ENCODE results near the gene SLC36A1. TPM values are rescaled to one million over a fixed set of nuclear protein-coding genes. Genes with fewer than 3 reads are reported as not detected.

The SLC36A1 gene
- total RNA-seq, 1 experiment from 2014 or later: 15.0 TPM

- Histone ChIP-seq H2AK5ac (ENCODE audit: insufficient read length, low read length) (no peak overlapping the region), H3K23me2 (ENCODE audit: insufficient read length, low read depth, low read length, poor library complexity, severe bottlenecking) (peaks cover 8% of the 10 kb centered on the region), H2BK15ac (ENCODE audit: low read depth, low read length) (no peak overlapping the region), H3K56ac (ENCODE audit: insufficient read length, low read depth, low read length) (no peak overlapping the region), H3K23ac (ENCODE audit: insufficient read length, low read depth, low read length) (no peak overlapping the region), H2BK5ac (ENCODE audit: insufficient read length, low read length) (no peak overlapping the region), H4K20me1 (ENCODE audit: control insufficient read depth, insufficient read depth, insufficient read length) (no peaks in the 10 kb centered on the region), H2BK120ac (ENCODE audit: low read depth, low read length, poor library complexity, severe bottlenecking) (no peak overlapping the region), H3K4me1 (ENCODE audit: insufficient read depth, low read length) (no peaks in the 10 kb centered on the region; the same call in 1 of the 2 replicates), H3K4me2 (ENCODE audit: insufficient read depth, insufficient read length, low read length) (no peak overlapping the region), H3K9me3 (ENCODE audit: control insufficient read depth, low read depth, low read length) (no peaks in the 10 kb centered on the region), H4K5ac (ENCODE audit: insufficient read length, low read depth, low read length) (no peak overlapping the region), H4K8ac (replicated peaks; ENCODE audit: insufficient read length, low read depth, low read length) (no peak overlapping the region), H3K9ac (ENCODE audit: extremely low read depth, insufficient read length, low read length) (no peak overlapping the region), H3T11ph (ENCODE audit: low read length) (no peak overlapping the region), H3K27ac (ENCODE audit: insufficient read length, low read depth, low read length) (no peak overlapping the region), H3K14ac (ENCODE audit: insufficient read depth, low read length) (no peak overlapping the region), H3K79me2 (ENCODE audit: insufficient read depth, low read length) (no peaks in the 10 kb centered on the region), H3K4ac (ENCODE audit: low read depth, low read length) (no peak overlapping the region), H3K27me3 (ENCODE audit: insufficient read depth, low read length) (no peaks in the 10 kb centered on the region), H2AFZ (ENCODE audit: low read length) (no peak overlapping the region), H4K91ac (ENCODE audit: insufficient read length, low read depth, low read length) (no peak overlapping the region), H2BK20ac (ENCODE audit: low read depth, low read length, poor library complexity, severe bottlenecking) (no peak overlapping the region), H3K18ac (ENCODE audit: insufficient read length, low read depth, low read length) (no peak overlapping the region), H3K79me1 (ENCODE audit: insufficient read depth, low read depth, low read length, poor library complexity, severe bottlenecking) (peaks cover 3% of the 10 kb centered on the region), H2BK12ac (ENCODE audit: insufficient read length, low read depth, low read length) (no peak overlapping the region)
- no peak for DNase-seq
- H3K27me3 Mint-ChIP-seq (ENCODE audit: low read depth): no peaks in the 10 kb centered on the region; the same call in 1 of the 2 replicates
- H3K4me3 Mint-ChIP-seq: no peak overlapping the region
- H3K9me3 Mint-ChIP-seq: no peaks in the 10 kb centered on the region
- H3K36me3 Mint-ChIP-seq (ENCODE audit: insufficient read depth in 1 of 3, low read depth in 3 of 3): no peaks in the 10 kb centered on the region
- H3K4me1 Mint-ChIP-seq: peaks cover 29 to 34% of the 10 kb centered on the region in 2 experiments
- no CpG with 5 or more reads among the region's 8 CpGs for WGBS (ENCODE audit: extremely low coverage, insufficient read length, low lambda C conversion rate)
- no peak for TF ChIP-seq CTCF (conservative IDR thresholded peaks at IDR 0.05)
- no peak overlapping the region for H3K27ac Mint-ChIP-seq
These were observed 4.5 kb downstream of the SLC36A1 start for GRCh38 chr5:151451626-151452520.

Measured in H9 (cell line).